H1 (cell line): Measurements from ENCODE around the gene RFX2. TPM values are rescaled to one million over a fixed set of nuclear protein-coding genes. Genes with fewer than 3 reads are reported as not detected.

Experiments
- BRCA1 ChIP-seq: IDR thresholded peaks from 2 replicates; pipeline ENCODE4 v1.6.1; 2012; ENCODE audit warnings: low read depth, low read length, improper control_type of control experiment
- SIRT6 ChIP-seq: IDR thresholded peaks from one replicate; pipeline ENCODE4 v1.7.1; 2012; ENCODE audit warnings: low read length, inconsistent platforms
- polyA plus RNA-seq, 7 experiments: library from polyadenylated mRNA; depleted of rRNA in 3 of 7; stranded (reverse) in 5 of 7; unstranded in 2 of 7; fragments of >200 nt in 5 of 7; fragments of 200-250 nt in 2 of 7; gene quantifications; 1 replicate in 5 of 7; 2 replicates in 1 of 7; 4 replicates in 1 of 7; pipeline versions ENCODE4 v1.2.1 to v1.2.3, GENCODE V29; 2011 to 2013; ENCODE audit warnings: missing spikeins in 2 of 7, mixed read lengths in 2 of 7
- total RNA-seq: library from RNA; stranded (reverse); fragmentation: NEBNext Ultra II Directional; extraction: Animal tissue kit (Norgen Biotek cat#: 25700); gene quantifications from 2 replicates; pipeline ENCODE4 v1.2.1, GENCODE V29; 2021

Gene RFX2
- total and polyA plus RNA-seq, 2 of the 8 experiments (the other 6 are each of a cell fraction or from before 2014, with no cell fraction given): 4.8 to 5.3 TPM

GRCh38 chr19:6023936-6024335 lies 86.4 kb downstream of the RFX2 start (continued):
- TF ChIP-seq BRCA1 (no peak), SIRT6 (no peak)
